Tibial nerve (tissue), 4 donors: Measurements from ENCODE around the gene CACNG5. TPM values are rescaled to one million over a fixed set of nuclear protein-coding genes. Genes with fewer than 3 reads are reported as not detected.

Experiments used
- DNase-seq, 2 donors: peaks; one replicate each; pipeline ENCODE4 v3.0.0-alpha.2; 2019; ENCODE audit warnings: low spot score in 2 of 2
- H3K27ac ChIP-seq, 4 donors: fragments of 200-600 bp; sonication (generic) in 3 of 4; one replicate each; pipeline ENCODE4 v1.5.1; 2017 to 2019; ENCODE audit warnings: mild to moderate bottlenecking in 1 of 4
- H3K27me3 ChIP-seq, 2 donors: fragments of 200-600 bp; sonication (generic) in 1 of 2; one replicate each; pipeline versions ENCODE4 v1.5.1 to v1.6.0; 2017 to 2019
- H3K36me3 ChIP-seq, 3 donors: fragments of 200-600 bp; sonication (generic); one replicate each; pipeline ENCODE4 v1.5.1; 2018 to 2019
- H3K4me1 ChIP-seq, 4 donors: fragments of 200-600 bp; sonication (generic) in 3 of 4; one replicate each; pipeline ENCODE4 v1.5.1; 2017 to 2019
- H3K4me3 ChIP-seq, 4 donors: fragments of 200-600 bp; sonication (generic) in 3 of 4; one replicate each; pipeline ENCODE4 v1.5.1; 2017 to 2019; ENCODE audit warnings: mild to moderate bottlenecking in 1 of 4, moderate library complexity in 1 of 4
- H3K9me3 ChIP-seq, 4 donors: fragments of 200-600 bp; sonication (generic) in 3 of 4; one replicate each; pipeline ENCODE4 v1.5.1; 2017 to 2019
- EP300 ChIP-seq, 2 donors: sonication (generic); formaldehyde crosslinking; IDR thresholded peaks; one replicate each; pipeline ENCODE4 v1.6.1; 2017; ENCODE audit warnings: antibody characterized with exemption in 2 of 2, mild to moderate bottlenecking in 1 of 2
- POLR2A ChIP-seq, 2 donors: fragments of 450-650 bp; IDR thresholded peaks; one replicate each; pipeline ENCODE4 v1.6.1; 2017; ENCODE audit warnings: antibody characterized with exemption in 2 of 2, mild to moderate bottlenecking in 2 of 2, moderate library complexity in 2 of 2
- WGBS, 2 donors: methylation state at CpG; one replicate each; pipeline ENCODE4 v1.1.5; 2018; 5-methylcytosine and 5-hydroxymethylcytosine counted together
- total RNA-seq, 4 donors: library from RNA; depleted of rRNA; stranded (reverse); fragments of >200 nt; gene quantifications; one replicate each; pipeline ENCODE4 v1.1.0, GENCODE V29; 2016
- TF ChIP-seq, protein P1 (sequence below), 5 experiments: fragments of 200-600 bp in 3 of 5; fragments of 450-650 bp in 2 of 5; sonication (generic) in 3 of 5; IDR thresholded peaks; one replicate each; pipeline ENCODE4 v1.5.1; 2016 to 2019; ENCODE audit warnings: antibody characterized with exemption in 5 of 5, mild to moderate bottlenecking in 3 of 5, moderate library complexity in 2 of 5

Gene CACNG5
- total RNA-seq, 4 donors from 2014 or later, result not detected

GRCh38 chr17:66829883-66830282 is 5.0 kb upstream of the CACNG5 start:
- H3K27ac ChIP-seq, result no peak overlapping the region
- no peak for TF ChIP-seq POLR2A (IDR thresholded peaks at IDR 0.05)
- TF ChIP-seq, protein P1, sequence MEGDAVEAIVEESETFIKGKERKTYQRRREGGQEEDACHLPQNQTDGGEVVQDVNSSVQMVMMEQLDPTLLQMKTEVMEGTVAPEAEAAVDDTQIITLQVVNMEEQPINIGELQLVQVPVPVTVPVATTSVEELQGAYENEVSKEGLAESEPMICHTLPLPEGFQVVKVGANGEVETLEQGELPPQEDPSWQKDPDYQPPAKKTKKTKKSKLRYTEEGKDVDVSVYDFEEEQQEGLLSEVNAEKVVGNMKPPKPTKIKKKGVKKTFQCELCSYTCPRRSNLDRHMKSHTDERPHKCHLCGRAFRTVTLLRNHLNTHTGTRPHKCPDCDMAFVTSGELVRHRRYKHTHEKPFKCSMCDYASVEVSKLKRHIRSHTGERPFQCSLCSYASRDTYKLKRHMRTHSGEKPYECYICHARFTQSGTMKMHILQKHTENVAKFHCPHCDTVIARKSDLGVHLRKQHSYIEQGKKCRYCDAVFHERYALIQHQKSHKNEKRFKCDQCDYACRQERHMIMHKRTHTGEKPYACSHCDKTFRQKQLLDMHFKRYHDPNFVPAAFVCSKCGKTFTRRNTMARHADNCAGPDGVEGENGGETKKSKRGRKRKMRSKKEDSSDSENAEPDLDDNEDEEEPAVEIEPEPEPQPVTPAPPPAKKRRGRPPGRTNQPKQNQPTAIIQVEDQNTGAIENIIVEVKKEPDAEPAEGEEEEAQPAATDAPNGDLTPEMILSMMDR (IDR thresholded peaks at IDR 0.05), result no peak
- TF ChIP-seq EP300 (IDR thresholded peaks at IDR 0.05), result no peak
- peaks cover 0 to 3% (median 0%) of the 10 kb centered on the region in 4 donors for H3K9me3 ChIP-seq
- no peaks in the 10 kb centered on the region for H3K36me3 ChIP-seq
- DNase-seq, result no peak
- peaks cover 0 to 4% (median 0%) of the 10 kb centered on the region in 4 donors for H3K4me1 ChIP-seq
- peaks cover 2 to 39% of the 10 kb centered on the region in 2 donors for H3K27me3 ChIP-seq
- 11% methylated on average over 10 of the region's 10 CpGs for WGBS, 2 donors
- H3K4me3 ChIP-seq, result no peak overlapping the region

- Histone ChIP-seq H3K4me3 (no peak overlapping the region), H3K4me1 (peaks cover 0 to 7% (median 0%) of the 10 kb centered on the region in 4 donors), H3K27me3 (peaks cover 2 to 44% of the 10 kb centered on the region in 2 donors), H3K36me3 (no peaks in the 10 kb centered on the region), H3K9me3 (peaks cover 0 to 3% (median 0%) of the 10 kb centered on the region in 4 donors), H3K27ac (no peak overlapping the region)
- DNase-seq, result no peak
- WGBS, 2 donors, result 30 to 31% methylated on average over 3 to 4 of the region's 4 CpGs
- no peak for TF ChIP-seq EP300 (IDR thresholded peaks at IDR 0.05)
- TF ChIP-seq, protein P1 (IDR thresholded peaks at IDR 0.05), result no peak
- no peak for TF ChIP-seq POLR2A (IDR thresholded peaks at IDR 0.05)
Measured at GRCh38 chr17:66830451-66830850, 4.5 kb upstream of the CACNG5 start.

DNA sequence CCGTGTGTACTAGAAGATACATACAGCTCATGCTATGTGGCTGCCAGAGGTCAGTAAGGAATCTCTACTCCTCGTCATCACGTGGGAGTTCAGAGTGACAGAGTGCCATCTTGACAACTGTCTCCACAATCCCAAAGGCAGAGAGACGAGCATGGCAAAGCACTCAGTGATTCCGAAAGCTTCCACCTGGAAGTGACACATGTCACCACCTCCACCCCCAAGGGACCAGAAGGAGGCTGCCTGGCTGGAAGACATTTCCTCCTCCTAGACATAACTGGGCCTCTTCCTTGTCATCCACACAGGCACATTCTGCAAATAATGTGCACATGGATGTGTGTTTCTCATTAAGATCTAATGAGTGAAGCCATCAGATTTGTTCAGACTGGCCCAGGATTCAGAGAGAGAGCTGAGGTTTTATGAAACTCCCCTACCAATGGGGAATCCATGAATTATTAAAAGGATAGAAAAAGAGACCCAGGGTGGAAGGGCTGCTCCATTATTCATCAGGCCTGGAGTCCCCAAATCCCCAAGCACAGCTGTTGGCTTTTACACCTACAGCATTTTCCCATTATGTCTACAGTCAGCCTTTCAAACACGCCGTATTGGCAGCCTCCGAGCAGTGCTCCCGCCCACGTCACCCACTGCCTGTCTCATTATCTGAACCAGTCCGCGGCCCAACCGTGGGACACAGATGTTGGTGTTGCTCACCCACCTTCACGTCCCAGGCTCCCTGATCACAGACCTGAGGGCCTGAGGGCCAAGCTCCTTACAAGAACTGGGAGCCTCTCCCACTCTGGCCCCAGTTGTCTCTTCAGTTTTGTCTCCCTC is 3.3 kb upstream of the CACNG5 start:
- no peak overlapping the region for H3K4me3 ChIP-seq
- 75% methylated on average over 14 of the region's 14 CpGs for WGBS, 2 donors
- H3K36me3 ChIP-seq, result no peaks in the 10 kb centered on the region
- DNase-seq, result no peak
- no peaks in the 10 kb centered on the region for H3K9me3 ChIP-seq
- TF ChIP-seq POLR2A (IDR thresholded peaks at IDR 0.05) (no peak), EP300 (IDR thresholded peaks at IDR 0.05) (no peak)
- TF ChIP-seq, protein P1 (IDR thresholded peaks at IDR 0.05), result no peak
- H3K27ac ChIP-seq, result no peak overlapping the region
- peaks cover 0 to 7% (median 0%) of the 10 kb centered on the region in 4 donors for H3K4me1 ChIP-seq
- H3K27me3 ChIP-seq, result peaks cover 2 to 56% of the 10 kb centered on the region in 2 donors

- no peaks in the 10 kb centered on the region for H3K9me3 ChIP-seq
- H3K4me1 ChIP-seq, result peaks cover 0 to 7% (median 0%) of the 10 kb centered on the region in 4 donors
- no peaks in the 10 kb centered on the region for H3K36me3 ChIP-seq
- 70 to 76% methylated on average over 4 of the region's 4 CpGs for WGBS, 2 donors
- TF ChIP-seq EP300 (IDR thresholded peaks at IDR 0.05) (no peak), POLR2A (IDR thresholded peaks at IDR 0.05) (no peak)
- TF ChIP-seq, protein P1 (IDR thresholded peaks at IDR 0.05), result no peak
- peaks cover 2 to 56% of the 10 kb centered on the region in 2 donors for H3K27me3 ChIP-seq
- DNase-seq, result no peak
- no peak overlapping the region for H3K4me3 ChIP-seq
- no peak overlapping the region for H3K27ac ChIP-seq
Measured at GRCh38 chr17:66833201-66833600, 1.7 kb upstream of the CACNG5 start.

- Histone ChIP-seq H3K36me3 (no peaks in the 10 kb centered on the region), H3K9me3 (no peaks in the 10 kb centered on the region), H3K27ac (no peak overlapping the region), H3K27me3 (peaks cover 2 to 45% of the 10 kb centered on the region in 2 donors), H3K4me3 (no peak overlapping the region), H3K4me1 (peaks cover 0 to 5% (median 0%) of the 10 kb centered on the region in 4 donors)
- WGBS, 2 donors, result 39 to 43% methylated on average over 7 of the region's 7 CpGs
- no peak for DNase-seq
- no peak for TF ChIP-seq POLR2A (IDR thresholded peaks at IDR 0.05)
- TF ChIP-seq, protein P1 (IDR thresholded peaks at IDR 0.05), result no peak
- no peak for TF ChIP-seq EP300 (IDR thresholded peaks at IDR 0.05)
Measured at GRCh38 chr17:66834426-66834918, 445 bp upstream of the CACNG5 start.
